Tibial artery (tissue), 4 donors: ENCODE results near the gene TRPC4AP.
"Not testable (repeated sequence)": the region's sequence is repeated elsewhere in the genome, so short reads cannot be mapped to it uniquely, and the experiment has no call there.

Experiments used
- DNase-seq, 2 donors: peaks; one replicate each; pipeline ENCODE4 v3.0.0-alpha.2; 2019
- H3K27ac ChIP-seq, 2 donors: fragments of 200-600 bp; sonication (generic) in 1 of 2; 1 replicate in 1 of 2; 2 replicates in 1 of 2; pipeline ENCODE4 v1.5.1; 2018 to 2019; ENCODE audit warnings: mild to moderate bottlenecking in 1 of 2
- H3K27me3 ChIP-seq, 2 donors: fragments of 200-600 bp; sonication (generic) in 1 of 2; one replicate each; pipeline versions ENCODE4 v1.5.1 to v1.6.0; 2016 to 2019
- H3K36me3 ChIP-seq, 3 donors: fragments of 200-600 bp; sonication (generic) in 2 of 3; one replicate each; pipeline ENCODE4 v1.5.1; 2016 to 2019; ENCODE audit warnings: mild to moderate bottlenecking in 2 of 3
- H3K4me1 ChIP-seq, 4 donors: fragments of 200-600 bp; sonication (generic) in 2 of 4; 1 replicate in 3 of 4; 2 replicates in 1 of 4; pipeline ENCODE4 v1.5.1; 2016 to 2019
- H3K4me3 ChIP-seq, 2 donors: fragments of 200-600 bp; sonication (generic) in 1 of 2; 1 replicate in 1 of 2; 2 replicates in 1 of 2; pipeline ENCODE4 v1.5.1; 2018 to 2019; ENCODE audit warnings: mild to moderate bottlenecking in 2 of 2
- H3K9me3 ChIP-seq, 3 donors: fragments of 200-600 bp; sonication (generic) in 1 of 3; one replicate each; pipeline ENCODE4 v1.5.1; 2016 to 2019
- CTCF ChIP-seq, 2 experiments: fragments of 200-600 bp in 1 of 2; fragments of 450-650 bp in 1 of 2; IDR thresholded peaks; one replicate each; pipeline ENCODE4 v1.5.1; 2017 to 2019; ENCODE audit warnings: antibody characterized with exemption in 2 of 2, mild to moderate bottlenecking in 1 of 2, moderate library complexity in 1 of 2
- intact Hi-C: fragments of 100-400 bp; cut with DNase I; formaldehyde crosslinking; loops from one replicate; pipeline ENCODE4 v1.15.0; 2023; ENCODE audit warnings: low total_unique reads

Gene TRPC4AP

DNA sequence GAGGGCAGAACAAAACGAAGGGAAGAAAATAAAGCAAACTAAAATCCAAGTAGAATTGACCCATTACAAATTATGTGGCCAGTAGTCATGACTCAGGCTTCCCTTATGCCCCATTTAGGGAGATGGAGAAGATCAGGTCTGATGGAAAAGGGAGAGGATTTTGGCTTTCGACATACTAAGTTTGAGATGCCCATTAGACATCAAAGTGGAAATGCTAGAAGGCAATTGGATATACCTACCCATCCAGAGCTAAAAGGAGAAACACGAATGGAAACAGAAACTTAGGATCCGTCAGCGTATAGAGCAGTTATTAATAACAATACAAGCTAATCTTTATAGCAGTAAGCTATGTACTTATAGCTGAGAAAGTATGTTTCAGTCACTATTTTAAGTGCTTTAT is 4.8 kb downstream of the TRPC4AP start:
- no peak overlapping the region for H3K27ac ChIP-seq

DNA sequence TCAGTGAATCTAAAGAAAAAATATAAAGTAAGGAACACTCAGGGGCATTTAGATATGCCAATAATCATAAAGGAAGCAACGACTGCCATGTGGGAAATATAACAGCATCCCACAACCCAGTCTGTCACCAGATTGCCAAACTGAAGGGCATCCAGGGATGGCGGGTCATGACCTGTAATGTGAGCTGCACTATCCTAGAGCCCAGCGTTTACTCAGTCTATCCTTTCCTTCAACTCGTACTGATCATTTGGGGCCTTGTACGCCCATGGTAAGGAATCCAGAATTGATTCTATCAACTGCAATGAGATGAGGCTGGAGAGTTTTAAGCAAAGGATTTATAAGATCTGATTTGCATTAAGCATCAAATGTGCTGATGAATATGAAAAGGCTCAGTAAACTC is 5.3 kb downstream of the TRPC4AP start:
- Histone ChIP-seq H3K4me1 (peaks cover 0 to 54% (median 17%) of the 10 kb centered on the region in 4 donors), H3K27me3 (no peaks in the 10 kb centered on the region), H3K27ac (no peak overlapping the region), H3K4me3 (no peak overlapping the region), H3K9me3 (no peaks in the 10 kb centered on the region), H3K36me3 (peaks cover 0 to 17% (median 0%) of the 10 kb centered on the region in 3 donors)
- no peak for TF ChIP-seq CTCF (IDR thresholded peaks at IDR 0.05)
- no peak for DNase-seq
- intact Hi-C loops: no loop called here

More for the DNA sequence above, 4.8 kb downstream of the TRPC4AP start:
- Histone ChIP-seq H3K9me3 (no peaks in the 10 kb centered on the region), H3K36me3 (peaks cover 0 to 17% (median 0%) of the 10 kb centered on the region in 3 donors), H3K4me3 (no peak overlapping the region), H3K27me3 (no peaks in the 10 kb centered on the region), H3K4me1 (peaks cover 0 to 50% (median 17%) of the 10 kb centered on the region in 4 donors)
- intact Hi-C loops: no loop called here
- no peak for DNase-seq
- TF ChIP-seq CTCF (IDR thresholded peaks at IDR 0.05): no peak

GRCh38 chr20:35085477-35086225 is 7.0 kb downstream of the TRPC4AP start:
- intact Hi-C loops: no loop called here
- H3K4me3 ChIP-seq: no peak overlapping the region
- peaks cover 0 to 58% (median 7%) of the 10 kb centered on the region in 4 donors for H3K4me1 ChIP-seq
- H3K27me3 ChIP-seq: no peaks in the 10 kb centered on the region
- H3K9me3 ChIP-seq: no peaks in the 10 kb centered on the region
- H3K27ac ChIP-seq: no peak overlapping the region
- TF ChIP-seq CTCF (IDR thresholded peaks at IDR 0.05): no peak
- DNase-seq: no peak
- peaks cover 0 to 17% (median 0%) of the 10 kb centered on the region in 3 donors for H3K36me3 ChIP-seq

GRCh38 chr20:35084998-35085397 is 7.6 kb downstream of the TRPC4AP start:
- Histone ChIP-seq H3K27me3 (no peaks in the 10 kb centered on the region), H3K36me3 (peaks cover 0 to 17% (median 0%) of the 10 kb centered on the region in 3 donors), H3K27ac (no peak overlapping the region), H3K4me1 (peaks cover 0 to 59% (median 4%) of the 10 kb centered on the region in 4 donors), H3K9me3 (no peaks in the 10 kb centered on the region), H3K4me3 (no peak overlapping the region)
- DNase-seq: no peak
- intact Hi-C loops: loop anchor here (5.0 kb wide), 1 partner anchor 203 kb away; no protein-coding TSS in a partner anchor
- TF ChIP-seq CTCF (IDR thresholded peaks at IDR 0.05): no peak

DNA sequence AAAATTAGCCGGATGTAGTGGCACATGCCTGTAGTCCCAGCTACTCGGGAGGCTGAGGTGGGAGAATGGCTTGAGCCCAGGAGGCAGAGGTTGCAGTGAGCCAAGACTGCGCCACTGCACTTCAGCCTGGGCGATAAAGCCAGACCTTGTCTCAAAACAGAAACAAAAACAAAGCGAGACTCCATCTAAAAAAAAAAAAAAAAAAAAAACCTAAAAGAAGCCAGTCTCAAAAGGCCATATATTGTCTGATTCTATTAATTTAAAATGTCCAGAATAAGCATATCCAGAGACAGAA is 12.3 kb downstream of the TRPC4AP start:
- intact Hi-C loops: loop anchor here (5.0 kb wide), 1 partner anchor 198 kb away; no protein-coding TSS in a partner anchor
- not testable (repeated sequence) for H3K9me3 ChIP-seq, H3K27me3 ChIP-seq, H3K4me3 ChIP-seq, DNase-seq
- H3K27ac ChIP-seq: peak overlapping the region in 1 of 2 donors; percentile 3
- H3K36me3 ChIP-seq: peaks cover 10 to 24% (median 18%) of the 10 kb centered on the region in 3 donors
- peaks cover 0 to 45% (median 2%) of the 10 kb centered on the region in 4 donors for H3K4me1 ChIP-seq
